ENCODE data around the gene CAMK2A.

The CAMK2A gene

DNA sequence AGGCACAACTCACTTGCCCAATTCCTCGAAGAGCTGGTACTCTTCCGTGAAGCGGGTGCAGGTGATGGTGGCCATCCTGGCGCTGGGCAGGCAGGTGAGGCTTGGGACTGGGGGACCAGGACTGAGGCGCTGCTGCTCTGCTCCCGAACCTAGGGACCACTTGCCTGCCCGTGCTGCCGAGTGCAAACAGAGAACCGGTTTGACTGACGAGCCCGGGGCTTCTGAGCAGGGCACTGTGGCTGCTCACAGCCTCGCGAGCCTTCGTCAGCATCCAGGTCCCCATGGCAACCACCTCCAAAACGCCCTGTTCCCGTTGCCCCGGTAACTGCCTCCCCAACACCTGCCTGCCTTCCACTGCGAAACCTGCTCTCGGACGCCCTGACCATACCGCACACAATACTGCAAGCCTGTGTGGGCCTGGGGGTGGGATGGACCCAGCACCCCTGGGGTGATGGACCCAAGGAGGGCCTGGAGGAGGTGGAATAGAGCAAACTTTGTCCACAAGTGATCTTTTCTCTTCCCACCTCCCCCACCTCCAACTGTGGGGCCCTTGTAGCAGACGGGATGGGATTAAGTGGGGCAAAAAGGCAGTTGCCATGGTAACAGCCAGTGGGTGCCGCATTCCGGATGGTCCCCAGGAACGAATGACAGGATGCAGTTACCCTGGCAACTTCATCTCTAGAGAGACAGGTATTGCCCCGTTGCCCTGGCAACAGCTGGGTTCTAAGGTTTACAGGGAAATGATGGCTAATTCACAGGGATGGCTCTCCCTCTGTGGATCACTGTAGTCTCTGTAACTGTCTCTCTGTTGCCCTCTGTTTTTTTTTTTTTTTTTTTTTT is at the start of gene CAMK2A:
TSS of gene CAMK2A (minus strand) at position 223 of the 840 bp plus-strand sequence. CDS start at position 75, 148 bp downstream.
- DNase-seq = no peak

DNA sequence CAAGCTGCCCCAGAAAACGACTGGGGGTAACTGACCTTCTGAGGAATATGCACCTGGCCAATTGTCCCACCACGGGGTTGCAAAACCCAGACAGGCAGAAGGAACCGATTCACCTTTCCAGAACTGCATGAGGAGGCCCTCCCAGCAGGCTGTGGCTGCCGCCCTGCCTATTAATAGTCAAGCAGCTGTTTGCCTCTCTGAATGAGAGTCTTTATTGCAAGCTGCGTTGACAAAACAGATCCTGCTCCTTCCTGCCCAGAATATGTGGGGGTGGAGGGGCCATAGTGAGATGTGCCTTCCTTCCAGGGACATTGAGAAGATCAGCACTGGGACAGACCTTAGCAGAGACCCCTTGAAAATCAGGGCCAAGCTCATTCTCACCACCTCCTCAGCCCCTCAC is 49.6 kb upstream of the CAMK2A start:
- DNase-seq = no peak

DNA sequence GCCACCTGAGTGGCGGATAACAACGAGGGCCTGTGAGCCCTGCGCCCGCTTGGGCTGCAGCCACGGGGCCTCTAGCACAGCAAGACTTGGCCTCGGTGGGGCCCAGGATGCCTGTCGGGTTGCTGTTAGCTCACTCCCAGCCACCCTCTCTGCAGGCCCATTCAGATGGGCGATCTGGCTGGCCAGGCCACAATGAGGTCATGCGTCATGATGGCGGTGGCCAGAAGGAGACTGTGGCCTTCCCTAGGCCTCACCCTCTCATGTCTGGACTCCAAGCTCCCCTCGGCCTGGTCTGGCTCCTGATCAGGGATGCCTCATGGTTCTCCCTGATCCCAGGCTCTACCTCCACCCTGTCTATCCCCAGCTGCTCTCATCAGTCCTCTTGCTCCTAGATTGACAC is 49.0 kb upstream of the CAMK2A start:
- DNase-seq = no peak

DNA sequence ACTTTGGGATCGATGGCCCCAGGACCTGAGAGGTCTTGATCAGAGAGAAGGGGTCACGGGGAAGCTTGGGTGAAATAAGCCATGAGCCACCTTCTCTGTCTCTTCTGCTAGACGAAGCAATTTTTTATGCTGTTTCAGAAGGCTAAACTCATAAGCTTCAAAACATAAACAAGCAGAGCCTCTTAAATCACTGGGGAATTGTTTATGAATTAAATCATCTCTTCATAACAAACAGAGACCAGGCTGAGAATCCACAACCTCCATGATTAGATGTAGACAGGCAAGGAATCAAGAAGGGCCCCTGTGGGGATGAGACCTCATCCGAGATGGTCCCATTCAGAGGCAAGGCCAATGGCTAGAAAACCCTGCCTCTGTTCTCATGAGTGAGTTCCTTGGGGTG is 46.2 kb upstream of the CAMK2A start:
- DNase-seq = no peak

DNA sequence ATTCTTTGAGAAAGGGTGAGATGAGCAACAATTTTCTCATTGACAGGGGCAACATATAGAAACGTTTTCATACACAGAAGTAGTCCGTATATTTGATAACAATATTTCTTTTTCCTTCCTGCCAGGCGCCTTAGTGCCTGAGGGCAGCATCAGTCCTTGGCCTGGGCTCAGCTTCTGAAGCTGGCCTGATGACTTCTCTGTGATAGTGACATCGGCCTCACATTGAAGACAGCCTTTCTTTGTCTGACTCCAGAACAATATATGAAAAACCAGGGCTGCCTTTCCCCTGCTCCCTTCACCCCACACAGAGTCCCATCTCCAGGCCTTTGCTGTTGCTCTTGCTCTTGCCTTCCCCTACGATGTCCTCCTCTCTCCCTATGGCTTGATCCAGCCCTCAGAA is 43.8 kb upstream of the CAMK2A start:
- DNase-seq = no peak

DNA sequence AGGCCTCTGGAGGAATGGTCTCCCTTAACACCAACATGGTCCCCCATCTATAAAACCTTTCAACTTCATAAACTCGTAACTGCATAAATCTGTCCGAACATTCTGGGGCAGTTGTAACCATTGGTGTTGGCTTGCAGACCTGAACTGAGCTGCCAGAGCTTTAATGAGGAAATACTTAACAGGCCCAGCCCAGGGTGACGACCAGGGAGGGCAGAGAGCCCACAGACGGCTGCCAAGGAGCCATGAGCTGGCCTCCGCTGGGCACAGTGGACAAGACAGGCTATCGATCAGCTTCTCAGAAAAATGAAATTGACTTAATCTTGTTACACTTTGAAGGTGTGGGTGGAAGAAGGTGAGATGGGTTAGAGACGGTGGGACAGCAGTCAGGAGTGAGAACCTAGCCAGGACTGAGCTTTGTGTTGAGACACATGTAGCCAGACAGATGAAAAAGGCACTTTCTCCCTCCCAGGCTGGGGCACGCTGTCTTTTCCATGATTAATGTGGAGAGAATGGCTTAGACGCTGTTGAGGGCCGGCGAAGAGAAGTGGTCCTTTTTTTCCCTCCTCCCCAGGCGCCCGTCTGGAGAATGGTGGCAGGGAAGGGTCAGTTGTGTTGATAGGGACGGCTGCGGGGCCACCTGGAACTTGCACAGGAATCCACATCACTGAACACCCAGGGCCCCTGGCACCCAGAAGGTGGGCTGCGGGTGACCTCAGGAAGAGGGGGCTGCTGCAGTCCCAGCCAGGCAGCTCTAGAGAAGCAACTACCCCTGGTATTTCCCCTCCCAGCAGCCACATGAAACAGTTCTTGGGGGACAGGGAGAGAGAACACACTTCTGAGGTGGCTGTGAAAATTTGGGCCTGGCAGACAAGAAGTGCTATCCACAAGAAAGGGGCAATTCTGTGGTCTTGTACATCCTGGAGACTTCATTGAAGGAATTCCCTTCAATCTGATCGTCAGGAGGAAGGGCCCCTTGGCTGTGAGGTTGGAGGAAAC is 40.6 kb upstream of the CAMK2A start:
- DNase-seq = no peak

DNA sequence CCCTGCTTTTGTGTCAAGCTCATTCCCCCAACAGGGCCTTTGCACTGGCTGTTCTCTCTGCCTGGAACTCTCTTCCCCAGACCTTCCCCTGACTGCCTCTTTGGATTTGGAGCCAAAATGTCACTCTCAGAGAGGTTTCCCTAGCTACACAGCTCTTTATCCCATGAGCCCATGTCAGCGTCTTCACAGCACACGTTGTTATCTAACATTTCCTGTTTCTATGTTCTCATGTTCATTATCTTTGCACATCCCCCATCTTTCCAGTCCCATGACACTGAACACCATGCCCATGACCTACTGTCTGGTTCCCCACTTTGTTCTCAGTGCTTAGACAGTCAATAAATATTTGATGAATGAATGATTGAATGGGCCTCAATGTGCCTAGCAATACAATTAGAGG is 39.5 kb upstream of the CAMK2A start:
- no peak for DNase-seq

DNA sequence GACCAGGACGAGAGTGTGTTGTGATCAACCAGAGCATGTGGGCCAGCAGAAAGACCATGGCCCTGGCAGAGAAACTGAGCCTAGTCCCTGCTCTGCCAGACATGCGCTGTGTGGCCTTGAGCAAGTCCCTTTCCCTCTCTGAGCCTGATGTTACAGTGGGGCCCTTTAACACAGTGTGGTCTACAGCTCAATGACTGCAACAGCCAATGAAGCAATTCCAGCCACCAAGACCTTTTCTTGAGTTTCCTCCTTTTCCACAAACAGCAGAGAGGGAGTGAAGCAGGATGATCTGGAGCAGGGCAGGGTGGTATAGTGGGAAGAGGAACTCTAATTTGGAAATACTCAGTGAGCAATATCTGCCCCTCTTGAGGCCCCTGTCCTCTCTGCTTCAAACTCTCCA is 38.9 kb upstream of the CAMK2A start:
- DNase-seq = no peak

DNA sequence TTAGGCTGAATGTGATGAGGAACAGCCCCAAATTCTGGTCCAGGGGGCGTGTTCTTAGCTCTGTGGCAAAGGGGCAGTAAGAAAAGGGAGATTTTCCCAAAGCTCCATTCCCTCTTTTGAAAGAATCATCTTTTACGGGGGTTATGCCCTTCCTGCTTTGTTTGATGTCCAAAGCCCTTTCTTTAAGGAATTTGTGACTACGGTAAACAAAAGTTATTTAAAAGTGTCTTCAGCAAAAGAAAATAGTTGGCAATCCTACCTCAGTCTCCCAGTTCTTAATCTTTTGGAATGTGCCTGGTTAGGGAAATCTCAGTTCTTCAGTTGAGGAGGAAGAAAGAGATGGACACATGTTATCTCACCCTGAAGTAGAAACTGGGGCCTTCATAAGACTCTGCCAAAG is 37.6 kb upstream of the CAMK2A start:
- no peak for DNase-seq

DNA sequence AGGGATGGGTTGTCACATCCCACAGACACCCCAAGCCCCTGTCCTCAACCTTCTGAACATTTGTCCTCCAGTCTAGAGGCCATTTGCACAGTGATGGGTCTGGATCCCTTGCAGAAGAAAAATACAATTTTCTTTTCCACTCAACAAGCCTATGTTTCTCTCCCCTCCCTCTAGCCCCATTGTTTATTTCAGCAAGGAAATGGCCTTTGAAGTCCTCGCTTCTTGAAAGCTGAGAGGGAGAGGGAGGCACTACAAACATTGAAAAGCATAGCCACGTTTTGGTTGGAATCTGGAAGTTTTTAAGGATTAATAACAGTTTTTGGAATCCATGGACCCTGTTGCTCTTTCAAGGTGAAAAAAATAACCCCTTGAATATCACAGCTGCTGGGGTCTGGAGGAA is 37.1 kb upstream of the CAMK2A start:
- no peak for DNase-seq

DNA sequence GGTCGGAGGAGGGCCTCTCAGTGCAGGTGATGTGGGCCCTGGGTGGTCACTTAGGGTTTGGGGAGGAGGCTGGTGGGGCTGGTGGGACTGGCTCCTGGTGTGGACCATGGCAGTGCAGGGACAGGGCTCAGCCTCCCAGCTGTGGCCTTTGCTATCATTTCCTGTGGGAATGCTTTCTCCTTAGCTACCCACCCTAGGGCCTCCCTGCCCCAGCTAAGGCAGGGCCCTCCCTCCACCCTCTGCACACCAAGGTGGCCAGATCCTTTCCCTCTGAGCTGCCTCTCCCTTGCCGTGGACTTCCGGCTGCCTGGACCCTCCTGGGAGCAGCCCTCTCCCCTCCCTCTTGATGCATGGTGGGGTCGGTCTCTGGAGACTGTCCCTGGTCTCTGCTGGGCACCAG is 35.9 kb upstream of the CAMK2A start:
- DNase-seq = no peak

DNA sequence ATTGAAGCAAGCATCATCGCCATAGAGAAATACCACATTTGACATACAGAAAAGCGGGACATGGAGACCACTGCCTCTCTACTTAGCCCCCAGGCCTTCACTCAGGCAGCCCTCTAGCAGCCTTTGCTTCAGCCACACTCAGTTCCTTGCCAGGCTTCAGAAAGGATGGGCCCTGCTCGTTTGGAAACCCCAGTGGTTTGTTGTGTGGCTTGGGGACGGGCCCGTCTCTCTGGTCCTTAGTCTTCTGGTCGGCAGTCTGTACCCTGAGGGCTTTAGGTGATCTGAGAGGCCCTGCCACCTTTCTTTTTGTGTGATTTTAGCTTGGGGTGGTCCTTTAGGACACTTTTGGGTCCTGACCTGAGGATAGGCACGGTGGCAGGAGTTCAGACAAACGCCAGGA is 34.2 kb upstream of the CAMK2A start:
- DNase-seq = no peak

DNA sequence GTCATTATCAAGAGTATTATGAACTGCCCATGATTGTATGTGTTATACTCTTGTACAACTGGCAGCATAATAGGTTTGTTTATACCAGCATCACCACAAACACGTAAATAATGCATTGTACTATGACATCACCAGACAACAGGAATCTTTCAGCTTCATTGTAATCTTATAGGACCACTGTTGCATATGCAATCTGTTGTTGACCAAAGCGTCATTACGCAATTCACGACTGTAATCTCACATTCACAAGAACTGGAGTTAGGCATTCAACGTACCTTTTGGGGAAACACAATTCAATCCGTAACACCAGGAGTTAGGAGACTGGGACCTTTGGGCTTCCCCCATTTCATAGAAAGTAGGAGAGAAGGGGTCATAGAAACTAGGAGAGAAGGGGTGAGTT is 33.5 kb upstream of the CAMK2A start:
- DNase-seq = no peak

DNA sequence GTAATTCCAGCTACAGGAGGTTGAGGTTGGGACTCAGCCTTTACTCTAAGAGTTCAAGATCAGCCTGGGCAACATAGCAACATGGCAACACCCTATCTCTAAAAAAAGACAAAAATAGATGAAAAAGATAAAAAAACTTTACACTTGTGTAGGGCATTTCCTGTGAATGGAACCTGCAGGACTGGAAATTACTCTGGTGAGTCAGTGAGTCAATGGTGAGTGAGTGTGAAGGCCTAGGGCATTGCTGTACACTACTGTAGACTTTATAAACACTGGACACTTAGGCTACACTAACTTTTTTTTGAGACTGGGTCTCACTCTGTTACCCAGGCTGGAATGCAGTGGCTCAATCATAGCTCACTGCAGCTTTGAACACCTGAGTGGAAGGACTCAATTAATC is 32.6 kb upstream of the CAMK2A start:
- no peak for DNase-seq

DNA sequence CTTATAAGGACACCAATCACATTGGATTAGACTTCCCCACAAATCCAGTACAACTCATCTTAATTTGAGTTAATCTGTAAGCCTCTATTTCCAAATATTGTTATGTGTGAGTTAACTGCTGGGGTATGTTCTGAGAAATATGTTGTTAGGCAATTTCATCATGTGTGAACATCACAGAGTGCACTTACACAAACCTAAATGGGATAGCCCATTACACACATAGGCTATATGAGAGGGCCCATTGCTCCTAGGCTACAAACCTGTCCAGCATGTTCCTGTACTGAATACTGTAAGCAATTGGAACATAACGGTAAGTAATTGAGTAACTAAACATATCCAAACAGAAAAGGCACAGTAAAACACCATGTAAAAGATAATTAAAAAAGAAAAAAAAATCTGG is 32.2 kb upstream of the CAMK2A start:
- no peak for DNase-seq

DNA sequence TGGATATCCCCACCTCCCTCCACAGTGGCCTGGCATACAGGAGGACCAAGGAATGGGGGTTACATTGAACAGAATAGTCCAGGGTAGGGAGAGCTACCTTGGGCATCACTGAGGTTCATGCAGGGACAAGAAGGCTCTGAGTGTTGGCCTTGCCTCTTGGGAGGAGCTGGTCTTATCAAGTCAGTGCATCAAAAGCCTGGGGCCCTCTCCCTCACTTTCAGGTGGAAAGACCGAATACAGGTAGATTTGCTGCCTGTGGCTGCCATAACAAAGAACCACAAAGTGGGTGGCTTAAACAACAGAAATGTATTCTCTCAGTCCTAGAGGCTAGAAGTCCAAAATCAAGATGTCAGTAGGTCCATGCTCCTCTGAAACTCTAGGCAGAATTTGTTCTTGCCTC is 31.6 kb upstream of the CAMK2A start:
- DNase-seq = no peak

DNA sequence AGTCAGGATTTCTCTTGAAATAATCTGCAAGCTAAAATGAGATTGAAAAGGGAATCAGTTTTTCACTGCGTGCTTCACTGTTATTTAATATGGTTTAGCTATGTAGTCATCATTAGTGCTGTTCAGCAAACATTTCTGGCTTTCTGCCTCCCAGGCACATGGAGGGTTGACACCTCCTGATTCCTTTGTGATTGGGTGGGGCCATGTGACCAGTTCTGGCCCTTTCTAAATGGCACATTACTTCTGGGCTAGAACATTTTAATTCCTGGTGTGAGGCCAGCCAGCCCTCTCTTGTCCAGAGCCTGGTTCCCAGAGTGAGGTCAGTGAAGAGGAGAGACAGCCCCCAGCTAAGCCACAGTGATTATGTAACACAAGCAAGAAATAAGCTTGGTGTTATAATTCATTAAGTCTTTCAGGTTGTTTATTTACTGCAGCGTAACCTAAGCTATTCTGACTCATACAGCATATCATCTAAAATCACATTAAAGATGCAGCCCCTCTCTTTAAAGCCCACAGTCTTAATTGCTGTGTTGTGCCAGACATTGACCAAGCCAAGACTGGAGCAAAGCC is 30.6 kb upstream of the CAMK2A start:
- DNase-seq = no peak

DNA sequence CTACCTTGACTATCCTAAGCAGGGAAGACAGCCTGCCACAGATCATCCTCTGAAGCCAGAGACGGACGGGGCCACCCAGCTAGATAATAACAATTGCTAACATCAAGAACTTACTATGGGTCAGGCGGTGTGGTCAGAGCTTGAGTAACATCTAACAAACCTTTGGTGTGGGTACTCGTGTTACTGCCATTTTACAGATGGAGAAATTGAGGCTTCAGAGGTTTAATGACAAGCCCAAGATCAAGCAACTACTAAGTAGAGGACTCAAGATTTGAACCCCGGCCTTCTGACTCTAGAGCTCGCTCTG is 29.9 kb upstream of the CAMK2A start:
- no peak for DNase-seq

DNA sequence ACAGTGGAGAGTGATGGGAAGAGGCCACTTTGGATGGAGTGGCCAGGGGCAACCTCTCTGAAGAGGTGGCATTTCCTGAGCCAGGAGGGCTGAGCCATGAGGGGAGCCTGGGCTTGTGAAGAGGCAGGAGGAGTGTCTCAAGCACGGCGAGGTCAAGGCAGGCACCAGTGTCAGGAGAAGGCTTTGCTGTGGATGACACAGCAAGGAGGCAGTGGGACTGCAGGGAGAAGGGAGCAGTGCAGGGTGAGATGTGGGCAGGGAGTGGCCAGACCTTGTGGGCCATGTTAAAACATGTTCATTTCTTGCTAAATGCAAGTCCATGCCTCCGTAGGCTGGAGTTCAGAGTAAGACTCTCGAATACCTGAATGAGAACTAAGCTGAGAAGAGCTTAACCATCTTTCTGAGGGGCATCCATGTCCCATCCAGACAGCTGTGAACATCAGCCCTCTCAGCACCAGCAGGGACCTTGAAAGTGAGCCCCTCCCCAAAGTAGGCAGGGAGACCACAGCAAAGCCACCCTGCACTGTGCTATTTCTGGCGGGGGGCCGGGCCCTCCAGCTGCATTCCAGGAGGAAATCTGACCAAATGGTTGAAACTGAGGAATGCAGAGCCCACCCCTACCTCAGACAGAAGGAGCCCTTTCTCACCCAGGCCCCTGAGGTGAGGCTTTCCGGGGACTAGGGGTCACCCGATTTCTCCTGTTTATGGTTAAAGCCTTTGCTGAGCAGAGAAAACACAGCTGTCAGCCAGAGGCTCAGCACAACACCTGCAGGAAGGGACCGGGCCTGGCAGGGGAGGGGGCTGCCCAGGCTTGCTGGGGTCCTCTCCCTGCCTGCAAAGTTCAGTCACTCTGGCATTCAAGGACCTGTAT is 29.3 kb upstream of the CAMK2A start:
- no peak for DNase-seq

DNA sequence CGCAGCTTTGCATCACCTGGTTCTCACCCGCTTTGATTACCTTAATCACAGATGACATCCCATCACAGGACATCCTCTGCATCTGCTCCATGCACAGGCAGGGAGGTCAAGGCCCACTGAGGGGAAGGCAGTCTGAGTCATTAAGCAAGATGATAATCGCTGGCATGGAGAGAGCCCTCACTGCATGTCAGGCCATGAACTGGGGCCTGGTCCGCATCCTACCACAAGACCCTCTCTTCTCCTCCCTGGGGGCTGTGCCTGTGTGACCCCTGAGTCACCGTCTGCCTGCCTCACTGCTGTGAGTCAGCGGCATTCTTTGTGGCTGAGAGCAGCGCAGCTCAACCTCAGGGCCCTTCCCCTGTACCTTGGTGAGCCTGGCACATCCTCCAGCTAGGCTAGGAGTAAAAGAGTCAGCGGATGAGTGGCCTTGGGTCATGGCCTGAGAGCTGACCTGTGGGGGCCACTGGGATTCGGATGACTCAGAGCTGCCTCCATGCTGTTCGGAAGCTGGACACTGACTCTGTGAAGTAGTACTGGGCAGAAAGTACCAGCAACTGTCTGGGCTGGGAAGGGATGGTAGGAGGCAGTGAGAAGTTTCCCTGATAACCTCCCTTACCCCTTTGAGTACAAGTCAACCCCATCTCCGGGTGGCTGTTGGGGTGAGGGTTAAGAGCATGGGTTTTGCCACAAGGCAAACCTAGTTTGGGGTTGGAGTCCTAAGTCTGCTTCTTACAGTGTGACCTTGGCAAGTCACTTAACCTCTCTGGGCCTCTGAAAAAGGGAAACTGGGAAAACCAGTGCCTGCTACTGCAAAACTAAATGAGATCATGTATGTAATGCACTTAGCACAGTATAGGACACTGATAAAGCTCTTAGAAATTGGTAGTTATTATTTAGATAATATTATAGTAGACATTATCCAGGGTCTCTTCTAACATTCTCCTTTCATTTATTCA is 27.8 kb upstream of the CAMK2A start:
- no peak for DNase-seq

DNA sequence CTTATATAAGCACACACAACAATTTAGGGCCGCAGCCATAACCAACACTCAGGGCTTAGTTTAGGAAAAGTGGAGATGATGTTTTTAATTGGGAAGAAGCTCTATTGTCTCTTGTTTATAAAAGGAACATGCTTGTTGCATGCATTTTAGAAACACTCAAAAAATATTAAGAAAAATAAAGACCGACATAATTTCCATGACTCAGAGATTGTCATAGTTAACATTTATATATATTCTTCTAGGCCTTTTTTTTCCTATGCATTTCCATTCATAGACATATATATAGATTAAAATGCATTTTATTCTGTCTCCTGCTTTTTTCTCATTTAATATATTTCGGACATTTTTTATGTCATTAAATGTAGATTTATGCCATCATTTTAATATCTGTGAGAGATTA is 26.7 kb upstream of the CAMK2A start:
- DNase-seq = no peak

DNA sequence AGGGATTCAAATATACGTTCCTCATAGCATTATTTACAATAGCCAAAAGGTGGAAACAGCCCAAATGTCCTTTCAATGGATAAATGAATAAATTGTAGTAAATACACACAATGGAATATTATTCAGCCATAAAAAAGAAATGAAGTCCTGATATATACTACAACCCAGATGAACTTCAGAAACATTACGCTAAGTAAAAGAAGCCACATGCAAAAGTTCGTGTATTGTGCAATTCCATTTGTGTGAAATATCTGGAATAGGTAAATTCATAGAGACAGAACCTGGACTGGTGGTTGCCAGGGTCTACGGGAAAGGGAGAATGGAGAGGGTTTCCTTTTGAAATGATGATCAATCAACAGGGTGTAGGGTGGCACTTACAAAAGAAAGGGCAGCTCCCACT is 25.7 kb upstream of the CAMK2A start:
- DNase-seq = no peak

All from CD4-positive, alpha-beta T cell treated with Interleukin-4 for 4 hours (primary cell).